Gastrocnemius medialis (tissue), 4 donors: ENCODE measurements around the gene BCL11B. TPM values are rescaled to one million over a fixed set of nuclear protein-coding genes. Genes with fewer than 3 reads are reported as not detected.

Experiments
- ATAC-seq, 2 donors: fragments of 150-250 bp; one replicate each; pipeline ENCODE4 v1.9.1; 2016
- DNase-seq, 2 donors: peaks; one replicate each; pipeline ENCODE4 v3.0.0-alpha.2; 2019
- H3K27ac ChIP-seq, 4 donors: fragments of 200-600 bp; sonication (generic); 1 replicate in 1 of 4; 2 replicates in 3 of 4; pipeline ENCODE4 v1.5.1; 2016 to 2018; ENCODE audit warnings: mild to moderate bottlenecking in 2 of 4, moderate library complexity in 1 of 4
- H3K27me3 ChIP-seq, 3 donors: fragments of 200-600 bp; sonication (generic) in 2 of 3; 1 replicate in 1 of 3; 2 replicates in 2 of 3; pipeline versions ENCODE4 v1.5.1 to v1.6.0; 2016 to 2019; ENCODE audit warnings: mild to moderate bottlenecking in 1 of 3, moderate library complexity in 1 of 3
- H3K36me3 ChIP-seq, 2 donors: fragments of 200-600 bp; sonication (generic) in 1 of 2; one replicate each; pipeline ENCODE4 v1.5.1; 2017 to 2018
- H3K4me1 ChIP-seq, 2 donors: fragments of 200-600 bp; sonication (generic) in 1 of 2; one replicate each; pipeline ENCODE4 v1.5.1; 2016 to 2017; ENCODE audit warnings: mild to moderate bottlenecking in 2 of 2
- H3K4me3 ChIP-seq, 4 donors: fragments of 200-600 bp; sonication (generic) in 3 of 4; 1 replicate in 1 of 4; 2 replicates in 3 of 4; pipeline ENCODE4 v1.5.1; 2016 to 2019; ENCODE audit warnings: mild to moderate bottlenecking in 2 of 4
- H3K9me3 ChIP-seq, 3 donors: fragments of 200-600 bp; sonication (generic) in 2 of 3; 1 replicate in 1 of 3; 2 replicates in 2 of 3; pipeline ENCODE4 v1.5.1; 2016 to 2019
- CTCF ChIP-seq, 5 experiments: fragments of 450-650 bp in 3 of 5; fragments of 200-600 bp in 2 of 5; sonication (generic) in 2 of 5; IDR thresholded peaks in 4 of 5; conservative IDR thresholded peaks in 1 of 5; 1 replicate in 4 of 5; 2 replicates in 1 of 5; pipeline ENCODE4 v1.5.1; 2016 to 2019; ENCODE audit warnings: antibody characterized with exemption in 5 of 5, mild to moderate bottlenecking in 3 of 5, moderate library complexity in 3 of 5
- POLR2A ChIP-seq, 2 donors: fragments of 450-650 bp; IDR thresholded peaks; one replicate each; pipeline ENCODE4 v1.6.1; 2017; ENCODE audit warnings: antibody characterized with exemption in 2 of 2, mild to moderate bottlenecking in 2 of 2, moderate library complexity in 2 of 2
- in situ Hi-C, 4 donors: fragments of 200-750 bp; cut with MboI; loops; one replicate each; pipeline versions ENCODE4 v1.15.0 to v1.8.0; 2017; ENCODE audit warnings: low sequenced_read_pairs in 4 of 4
- intact Hi-C: fragments of 100-400 bp; cut with DNase I; formaldehyde crosslinking; loops from one replicate; pipeline ENCODE4 v1.15.1; 2023; ENCODE audit warnings: low total_unique reads
- total RNA-seq, 4 donors: library from RNA; depleted of rRNA; stranded (reverse); fragments of >200 nt; gene quantifications; one replicate each; pipeline versions ENCODE4 v1.1.0 to v1.2.3, GENCODE V29; 2016

The BCL11B gene
- total RNA-seq, 4 donors from 2014 or later: 0.05 to 0.62 (median 0.18) TPM; not detected in 1

DNA sequence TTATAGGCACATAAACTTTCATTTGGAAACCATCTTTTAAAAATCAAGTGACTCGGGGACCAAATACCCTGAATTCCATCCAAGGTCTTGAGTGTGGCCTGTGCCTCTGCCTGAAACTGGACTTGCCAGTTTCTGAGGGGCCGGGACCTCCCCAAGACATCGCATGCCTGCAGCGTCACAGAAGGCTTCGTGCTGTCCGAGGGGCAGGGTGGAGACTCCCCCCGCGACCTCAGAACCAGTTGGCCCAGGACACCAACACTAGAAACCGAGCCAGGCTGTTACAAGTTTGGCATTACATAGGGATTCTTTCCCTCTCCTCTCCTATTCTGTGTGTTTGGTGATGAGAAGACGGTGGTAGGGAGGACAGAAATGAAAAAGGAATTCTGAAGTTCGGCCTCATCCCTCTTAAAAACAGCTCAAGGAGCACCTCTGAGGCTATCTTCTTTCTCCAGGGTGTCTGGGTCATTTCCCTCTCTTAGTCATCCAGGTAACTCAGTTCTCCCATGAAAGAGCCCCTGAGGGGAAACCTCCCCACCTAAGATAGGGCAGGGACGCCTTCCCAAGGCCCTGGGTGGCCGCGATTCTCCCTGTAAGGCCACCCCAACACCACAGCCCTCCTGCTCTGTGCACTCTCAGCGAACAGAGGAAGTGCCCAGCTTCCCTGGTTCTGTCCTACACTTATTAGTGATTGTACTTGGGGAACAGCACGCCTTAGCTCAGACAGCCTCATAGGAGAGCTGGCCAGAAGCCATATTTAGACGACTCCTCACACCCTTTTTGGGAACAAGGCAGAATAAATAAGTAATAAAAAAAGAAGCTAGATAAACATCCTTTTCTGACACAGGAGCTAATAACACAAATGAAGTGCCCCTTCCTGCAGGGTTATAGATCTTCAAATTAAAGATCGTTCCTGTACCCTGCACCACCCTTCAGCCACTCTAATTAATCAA, 93.8 kb downstream of the BCL11B start:
- no peaks in the 10 kb centered on the region for H3K36me3 ChIP-seq
- H3K4me1 ChIP-seq: no peaks in the 10 kb centered on the region
- TF ChIP-seq POLR2A (IDR thresholded peaks at IDR 0.05): no peak
- no peak for TF ChIP-seq CTCF (IDR thresholded peaks at IDR 0.05 in 4 of 5, conservative IDR thresholded peaks at IDR 0.05 in 1 of 5)
- in situ Hi-C loops (no loop called here), intact Hi-C loops (no loop called here)
- no peak for ATAC-seq
- DNase-seq: no peak
- H3K27me3 ChIP-seq: peaks cover 0 to 2% (median 0%) of the 10 kb centered on the region in 3 donors
- no peak overlapping the region for H3K4me3 ChIP-seq
- H3K9me3 ChIP-seq: no peaks in the 10 kb centered on the region
- no peak overlapping the region for H3K27ac ChIP-seq

DNA sequence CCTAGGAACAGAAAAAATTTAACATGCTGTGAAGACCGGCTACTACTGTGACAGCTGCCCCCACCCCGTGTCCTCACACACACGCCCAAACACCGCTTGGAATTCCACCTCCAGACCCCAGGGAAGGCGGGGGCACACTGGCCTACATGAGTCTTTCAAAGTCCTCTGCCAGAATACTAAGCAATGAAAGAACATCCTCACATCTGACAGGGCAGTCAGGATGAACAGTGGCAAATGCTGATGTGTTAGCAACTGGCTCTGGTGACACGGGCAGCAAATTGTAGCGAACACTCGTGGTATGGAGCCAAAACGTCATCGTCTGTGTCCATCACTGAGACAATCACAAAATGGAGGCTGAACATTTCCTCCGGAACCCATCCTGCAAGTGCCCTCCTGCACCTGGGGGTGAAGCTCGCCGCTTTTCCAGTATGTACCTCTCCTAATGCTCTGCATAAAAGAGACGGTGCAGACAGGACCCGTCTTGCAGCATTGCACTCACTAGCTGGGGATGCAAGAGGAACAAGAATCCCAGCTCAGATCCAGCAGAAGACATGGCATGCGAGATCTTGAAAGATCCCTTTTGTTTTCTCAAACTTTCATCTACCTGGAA, 94.8 kb downstream of the BCL11B start:
- Histone ChIP-seq H3K27ac (no peak overlapping the region), H3K27me3 (peaks cover 0 to under 1% (median 0%) of the 10 kb centered on the region in 3 donors), H3K9me3 (no peaks in the 10 kb centered on the region), H3K4me1 (no peaks in the 10 kb centered on the region), H3K36me3 (no peaks in the 10 kb centered on the region), H3K4me3 (no peak overlapping the region)
- no peak for ATAC-seq
- intact Hi-C loops: no loop called here
- DNase-seq: no peak
- TF ChIP-seq POLR2A (IDR thresholded peaks at IDR 0.05): no peak
- TF ChIP-seq CTCF (IDR thresholded peaks at IDR 0.05 in 4 of 5, conservative IDR thresholded peaks at IDR 0.05 in 1 of 5): no peak
- in situ Hi-C loops: no loop called here

DNA sequence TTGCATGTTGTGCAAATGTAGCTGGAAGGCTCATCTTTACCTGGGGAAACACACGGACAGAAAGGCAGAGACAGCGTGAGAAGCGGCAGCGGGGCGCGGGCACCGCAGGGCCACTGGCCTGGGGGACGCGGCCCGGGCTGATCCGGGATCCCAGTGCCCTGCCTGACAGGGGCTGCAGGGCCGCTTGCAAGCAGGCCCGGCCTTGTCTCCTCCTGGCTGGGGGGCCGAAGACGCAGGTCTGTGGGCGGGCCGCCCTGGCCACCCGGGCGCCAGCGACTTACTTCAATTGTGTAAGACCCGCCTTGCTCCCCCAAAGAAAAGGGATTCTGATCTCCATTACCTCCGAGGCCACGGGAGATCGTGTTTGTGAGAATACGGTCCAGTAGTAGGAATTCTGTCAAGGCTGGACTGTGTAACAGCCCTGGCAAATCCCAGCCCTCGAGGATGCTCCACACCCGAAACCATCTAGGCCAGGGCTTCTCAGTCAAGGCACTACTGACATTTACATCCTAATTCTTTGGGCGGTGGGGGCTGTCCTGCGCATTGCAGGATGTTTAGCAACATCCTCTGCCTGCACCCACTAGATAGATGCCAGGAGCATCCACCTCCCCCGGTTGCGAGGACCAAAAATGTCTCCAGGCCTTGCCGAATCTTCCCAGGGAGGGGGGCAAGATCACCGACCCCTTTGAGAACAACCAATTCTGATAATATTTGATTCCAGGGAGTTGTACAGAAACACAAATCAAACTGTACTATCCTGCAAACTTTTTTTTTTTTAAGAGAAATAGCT, 95.6 kb downstream of the BCL11B start:
- intact Hi-C loops (no loop called here), in situ Hi-C loops (no loop called here)
- Histone ChIP-seq H3K4me1 (no peaks in the 10 kb centered on the region), H3K9me3 (no peaks in the 10 kb centered on the region), H3K27ac (no peak overlapping the region), H3K36me3 (no peaks in the 10 kb centered on the region), H3K27me3 (no peaks in the 10 kb centered on the region), H3K4me3 (no peak overlapping the region)
- DNase-seq (no peak), ATAC-seq (no peak)
- no peak for TF ChIP-seq CTCF (IDR thresholded peaks at IDR 0.05 in 4 of 5, conservative IDR thresholded peaks at IDR 0.05 in 1 of 5)
- TF ChIP-seq POLR2A (IDR thresholded peaks at IDR 0.05): no peak

DNA sequence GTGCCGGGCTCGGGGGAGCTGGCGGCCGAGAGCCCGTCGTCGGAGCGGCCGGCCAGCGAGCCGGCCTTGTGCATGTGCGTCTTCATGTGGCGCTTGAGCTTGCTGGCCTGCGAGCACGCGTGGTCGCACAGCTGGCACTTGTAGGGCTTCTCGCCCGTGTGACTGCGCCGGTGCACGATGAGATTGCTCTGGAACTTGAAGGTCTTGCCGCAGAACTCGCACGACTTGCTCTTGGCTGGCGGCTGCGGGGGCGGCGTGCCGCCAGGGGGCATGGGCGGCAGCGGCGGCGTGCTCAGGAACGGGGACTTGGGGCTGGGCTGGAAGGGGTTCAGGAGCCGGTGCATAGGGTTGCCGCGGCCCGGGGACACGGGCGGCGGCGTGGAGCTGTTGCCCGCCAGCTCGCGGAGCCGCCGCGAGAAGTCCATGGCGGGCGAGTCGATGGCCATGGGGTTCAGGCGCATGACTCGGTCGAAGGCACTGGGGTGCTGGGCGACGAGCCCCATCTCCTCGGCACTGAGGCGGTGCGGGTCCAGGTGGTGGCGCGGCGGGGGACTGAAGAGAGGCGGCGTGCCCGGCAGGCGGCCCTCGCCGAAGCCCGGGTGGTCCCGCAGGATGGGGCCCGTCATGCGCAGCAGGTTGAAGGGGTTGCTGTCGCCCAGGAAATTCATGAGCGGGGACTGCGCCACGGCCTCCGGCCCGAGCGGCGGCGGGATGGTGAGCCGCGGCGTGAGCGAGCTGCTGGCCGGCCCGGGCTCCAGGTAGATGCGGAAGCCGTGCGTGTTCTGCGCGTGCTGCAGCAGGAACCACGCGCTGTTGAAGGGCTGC, 96.5 kb downstream of the BCL11B start:
- ATAC-seq: no peak
- TF ChIP-seq POLR2A (IDR thresholded peaks at IDR 0.05) (no peak), CTCF (IDR thresholded peaks at IDR 0.05 in 4 of 5, conservative IDR thresholded peaks at IDR 0.05 in 1 of 5) (no peak)
- no peak for DNase-seq
- Histone ChIP-seq H3K27me3 (no peaks in the 10 kb centered on the region), H3K36me3 (no peaks in the 10 kb centered on the region), H3K4me1 (no peaks in the 10 kb centered on the region), H3K27ac (no peak overlapping the region), H3K9me3 (no peaks in the 10 kb centered on the region), H3K4me3 (no peak overlapping the region)
- in situ Hi-C loops: no loop called here
- intact Hi-C loops: no loop called here
